ENCODE measurements around the gene CD82. TPM values are rescaled to one million over a fixed set of nuclear protein-coding genes. Genes with fewer than 3 reads are reported as not detected.

The CD82 gene
- total RNA-seq, 2 experiments from 2014 or later: 1.2 to 6.4 TPM

- Histone ChIP-seq H3K27ac (ENCODE audit: low read depth, low read length, poor library complexity, severe bottlenecking) (no peak overlapping the region), H2AFZ (ENCODE audit: low read length) (no peak overlapping the region), H3K9me3 (ENCODE audit: low read length) (no peaks in the 10 kb centered on the region), H4K20me1 (ENCODE audit: insufficient read depth, low read length) (no peaks in the 10 kb centered on the region), H3K4me3 (ENCODE audit: low read depth, low read length, poor library complexity, severe bottlenecking) (no peak overlapping the region), H3K4me1 (ENCODE audit: insufficient read depth, low read length, poor library complexity, severe bottlenecking) (peaks cover 26% of the 10 kb centered on the region), H3K4me2 (ENCODE audit: low read length) (no peak overlapping the region), H3K36me3 (ENCODE audit: insufficient read depth, low read length) (no peaks in the 10 kb centered on the region), H3K79me2 (ENCODE audit: insufficient read depth, low read depth, low read length) (no peaks in the 10 kb centered on the region), H3K9me2 (ENCODE audit: insufficient read depth, low read length) (no peaks in the 10 kb centered on the region)
- intact Hi-C loops (cut with micrococcal nuclease; ENCODE audit: unreplicated experiment): no loop called here
- CTCF ChIA-PET (ENCODE audit: unreplicated experiment): interaction anchor here (1.1 kb wide), 1 partner anchor 38 kb away, joined by 3 read pairs; no protein-coding TSS in a partner anchor
- POLR2A ChIA-PET: interaction anchor here (1.0 to 1.6 kb wide), 3 partner anchors 11 to 35 kb away, joined by 4 to 6 read pairs (median 4); no protein-coding TSS in a partner anchor
- TF ChIP-seq CTCF (conservative IDR thresholded peaks at IDR 0.05; ENCODE audit: low read length) (no peak), EZH2phosphoT487 (IDR thresholded peaks at IDR 0.05; ENCODE audit: borderline replicate concordance, low read depth, low read length) (no peak)
- BruUV-seq (replicated peaks): no TSS peak
- DNase-seq (ENCODE audit: low spot score): no peak
Observed at GRCh38 chr11:44571871-44572270, 6.4 kb downstream of the CD82 start.

- Histone ChIP-seq H4K20me1 (ENCODE audit: insufficient read depth, low read length) (no peaks in the 10 kb centered on the region), H2AFZ (ENCODE audit: low read length) (no peak overlapping the region), H3K4me2 (ENCODE audit: low read length) (no peak overlapping the region), H3K9me3 (ENCODE audit: low read length) (no peaks in the 10 kb centered on the region), H3K9me2 (ENCODE audit: insufficient read depth, low read length) (no peaks in the 10 kb centered on the region), H3K36me3 (ENCODE audit: insufficient read depth, low read length) (no peaks in the 10 kb centered on the region), H3K79me2 (ENCODE audit: insufficient read depth, low read depth, low read length) (no peaks in the 10 kb centered on the region), H3K27ac (ENCODE audit: low read depth, low read length, poor library complexity, severe bottlenecking) (no peak overlapping the region), H3K4me3 (ENCODE audit: low read depth, low read length, poor library complexity, severe bottlenecking) (no peak overlapping the region), H3K4me1 (ENCODE audit: insufficient read depth, low read length, poor library complexity, severe bottlenecking) (peaks cover 26% of the 10 kb centered on the region)
- ChIA-PET CTCF (ENCODE audit: unreplicated experiment) (interaction anchor here (0.5 kb wide), 1 partner anchor 16 kb away, joined by 4 read pairs; no protein-coding TSS in a partner anchor), POLR2A (interaction anchor here (1.0 to 1.6 kb wide), 3 partner anchors 11 to 35 kb away, joined by 4 to 6 read pairs (median 4); no protein-coding TSS in a partner anchor)
- TF ChIP-seq CTCF (conservative IDR thresholded peaks at IDR 0.05; ENCODE audit: low read length): no peak
- no peak for TF ChIP-seq EZH2phosphoT487 (IDR thresholded peaks at IDR 0.05; ENCODE audit: borderline replicate concordance, low read depth, low read length)
- intact Hi-C loops (cut with micrococcal nuclease; ENCODE audit: unreplicated experiment): no loop called here
- no TSS peak for BruUV-seq (replicated peaks)
- DNase-seq (ENCODE audit: low spot score): no peak
Observed at GRCh38 chr11:44572436-44572835, 7.0 kb downstream of the CD82 start.

- CTCF ChIA-PET (ENCODE audit: unreplicated experiment): no interaction called here
Observed at GRCh38 chr11:44572884-44573283, 7.4 kb downstream of the CD82 start.

More at GRCh38 chr11:44572884-44573283, 7.4 kb downstream of the CD82 start:
- BruUV-seq (replicated peaks): no TSS peak
- no peaks in the 10 kb centered on the region for H3K79me2 ChIP-seq (ENCODE audit: insufficient read depth, low read depth, low read length)
- no peak overlapping the region for H2AFZ ChIP-seq (ENCODE audit: low read length)
- no peak overlapping the region for H3K4me3 ChIP-seq (ENCODE audit: low read depth, low read length, poor library complexity, severe bottlenecking)
- no peaks in the 10 kb centered on the region for H3K36me3 ChIP-seq (ENCODE audit: insufficient read depth, low read length)
- no peak overlapping the region for H3K27ac ChIP-seq (ENCODE audit: low read depth, low read length, poor library complexity, severe bottlenecking)
- H3K9me3 ChIP-seq (ENCODE audit: low read length): no peaks in the 10 kb centered on the region
- no peak for DNase-seq (ENCODE audit: low spot score)
- H3K9me2 ChIP-seq (ENCODE audit: insufficient read depth, low read length): no peaks in the 10 kb centered on the region
- intact Hi-C loops (cut with micrococcal nuclease; ENCODE audit: unreplicated experiment): no loop called here
- no peaks in the 10 kb centered on the region for H4K20me1 ChIP-seq (ENCODE audit: insufficient read depth, low read length)
- peaks cover 26% of the 10 kb centered on the region for H3K4me1 ChIP-seq (ENCODE audit: insufficient read depth, low read length, poor library complexity, severe bottlenecking)
- H3K4me2 ChIP-seq (ENCODE audit: low read length): no peak overlapping the region
- TF ChIP-seq CTCF (conservative IDR thresholded peaks at IDR 0.05; ENCODE audit: low read length): no peak
- TF ChIP-seq EZH2phosphoT487 (IDR thresholded peaks at IDR 0.05; ENCODE audit: borderline replicate concordance, low read depth, low read length): no peak
- POLR2A ChIA-PET: interaction anchor here (1.0 to 1.6 kb wide), 3 partner anchors 10 to 34 kb away, joined by 4 to 6 read pairs (median 4); no protein-coding TSS in a partner anchor
